CMK (cell line): Measurements from ENCODE around the gene TTC4.

ENCODE experiments used
- DNase-seq: peaks from one replicate; pipeline ENCODE4 v3.0.0-alpha.2; 2010; ENCODE audit warnings: low read depth

Gene TTC4, protein sequence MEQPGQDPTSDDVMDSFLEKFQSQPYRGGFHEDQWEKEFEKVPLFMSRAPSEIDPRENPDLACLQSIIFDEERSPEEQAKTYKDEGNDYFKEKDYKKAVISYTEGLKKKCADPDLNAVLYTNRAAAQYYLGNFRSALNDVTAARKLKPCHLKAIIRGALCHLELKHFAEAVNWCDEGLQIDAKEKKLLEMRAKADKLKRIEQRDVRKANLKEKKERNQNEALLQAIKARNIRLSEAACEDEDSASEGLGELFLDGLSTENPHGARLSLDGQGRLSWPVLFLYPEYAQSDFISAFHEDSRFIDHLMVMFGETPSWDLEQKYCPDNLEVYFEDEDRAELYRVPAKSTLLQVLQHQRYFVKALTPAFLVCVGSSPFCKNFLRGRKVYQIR

GRCh38 chr1:54715493-54716298, at the start of gene TTC4:
Gene TTC4, plus strand, starts transcription at chr1:54715861. Its CDS starts 48 bp downstream, at chr1:54715909.
- peak; percentile 77 for DNase-seq

GRCh38 chr1:54666333-54666732, 49.3 kb upstream of the TTC4 start:
- DNase-seq, result no peak

GRCh38 chr1:54667797-54668196, 47.9 kb upstream of the TTC4 start:
- no peak for DNase-seq

DNA sequence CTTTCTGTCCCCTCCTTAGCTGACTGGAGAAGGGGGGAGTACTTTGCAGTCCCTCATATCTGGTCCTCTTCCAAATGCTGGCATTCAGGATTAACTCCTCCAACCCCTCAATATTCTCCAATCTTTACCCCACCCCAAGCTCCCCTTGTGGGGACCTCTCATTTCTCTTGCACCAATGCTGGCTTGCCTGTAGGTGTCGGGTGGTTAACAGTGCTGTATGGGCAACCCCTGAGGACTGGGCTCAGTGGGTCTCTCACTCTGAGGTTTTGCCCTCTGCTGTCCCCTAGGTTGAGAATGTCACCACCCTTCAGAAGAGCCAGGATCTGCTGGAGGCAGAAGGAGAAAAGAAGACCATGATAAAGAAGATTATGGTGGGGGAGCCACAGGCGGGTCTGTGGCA, 47.1 kb upstream of the TTC4 start:
- no peak for DNase-seq

DNA sequence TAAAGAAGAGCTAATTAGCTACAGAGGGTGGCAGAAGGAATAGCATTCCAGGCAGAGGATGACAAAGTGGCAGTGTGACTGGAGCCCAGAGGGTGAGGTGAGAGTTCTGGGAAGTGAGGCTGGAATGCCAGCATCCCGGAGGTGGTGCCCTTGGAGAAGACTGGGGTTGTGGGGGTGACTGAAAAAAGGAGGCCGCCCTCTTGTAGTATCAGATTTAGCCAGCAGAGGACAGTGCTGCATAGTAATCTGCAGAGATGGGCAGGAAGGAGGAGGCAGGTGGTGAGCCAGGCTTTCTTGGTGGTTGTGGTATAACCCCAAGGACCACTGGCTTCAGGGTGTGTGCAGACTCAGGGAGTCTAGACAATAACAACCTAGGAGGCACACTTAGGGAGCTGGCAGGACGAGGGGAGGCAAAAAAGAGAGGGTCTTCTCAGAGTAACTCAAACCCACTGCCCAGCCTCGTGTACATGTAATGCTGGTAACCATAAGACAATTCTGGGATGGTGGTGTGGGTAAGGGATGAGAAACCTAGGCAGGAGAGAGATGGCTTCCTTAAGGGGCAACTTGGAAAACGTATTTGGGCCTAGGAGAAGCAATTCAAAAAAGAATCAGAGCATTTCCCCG, 43.6 kb upstream of the TTC4 start:
- peak; percentile 49 for DNase-seq

- DNase-seq, result no peak
Observed at GRCh38 chr1:54678776-54679643, 36.7 kb upstream of the TTC4 start.

- no peak for DNase-seq
Observed at GRCh38 chr1:54679706-54680105, 36.0 kb upstream of the TTC4 start.

DNA sequence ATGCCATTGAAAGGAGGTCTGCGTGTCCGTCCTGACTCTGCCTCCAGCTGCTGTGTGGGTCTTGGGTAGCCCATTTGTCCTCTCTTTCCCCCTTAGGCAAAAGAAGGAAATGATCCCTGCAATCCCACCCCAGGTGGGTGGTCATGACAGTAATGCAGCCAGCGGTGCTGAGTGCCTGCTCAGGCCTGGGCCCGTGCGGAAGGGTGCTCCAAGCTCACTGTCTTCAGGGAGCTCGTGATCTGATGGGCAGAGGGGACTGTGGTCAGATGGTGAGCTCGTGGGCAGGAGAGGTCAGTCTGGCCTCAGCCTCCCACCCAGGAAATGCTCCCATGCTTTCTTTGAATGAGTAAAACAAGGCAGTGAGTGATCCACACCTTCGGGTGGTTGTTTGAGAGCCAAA, 35.3 kb upstream of the TTC4 start:
- no peak for DNase-seq

- DNase-seq, result no peak
Observed at GRCh38 chr1:54681358-54681757, 34.3 kb upstream of the TTC4 start.

DNA sequence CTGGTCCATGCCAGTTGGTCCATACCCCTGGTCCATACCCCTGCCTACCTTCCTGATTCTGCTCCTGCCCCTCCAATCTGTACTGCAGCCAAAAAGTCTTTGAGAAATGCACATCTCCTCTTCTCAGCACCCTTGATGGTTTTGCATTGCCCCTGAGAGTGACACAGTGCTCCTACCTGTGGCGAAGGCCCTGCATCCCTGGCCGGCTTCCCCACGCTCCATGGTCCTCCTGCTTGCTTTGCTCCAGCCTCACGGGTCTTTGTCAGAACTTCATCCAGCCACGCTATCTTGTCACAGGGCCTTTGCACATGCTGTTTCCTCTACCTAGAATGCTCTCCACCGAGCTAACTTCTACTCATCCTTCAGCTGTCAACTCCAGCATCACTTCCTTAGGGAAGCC, 32.2 kb upstream of the TTC4 start:
- no peak for DNase-seq

DNA sequence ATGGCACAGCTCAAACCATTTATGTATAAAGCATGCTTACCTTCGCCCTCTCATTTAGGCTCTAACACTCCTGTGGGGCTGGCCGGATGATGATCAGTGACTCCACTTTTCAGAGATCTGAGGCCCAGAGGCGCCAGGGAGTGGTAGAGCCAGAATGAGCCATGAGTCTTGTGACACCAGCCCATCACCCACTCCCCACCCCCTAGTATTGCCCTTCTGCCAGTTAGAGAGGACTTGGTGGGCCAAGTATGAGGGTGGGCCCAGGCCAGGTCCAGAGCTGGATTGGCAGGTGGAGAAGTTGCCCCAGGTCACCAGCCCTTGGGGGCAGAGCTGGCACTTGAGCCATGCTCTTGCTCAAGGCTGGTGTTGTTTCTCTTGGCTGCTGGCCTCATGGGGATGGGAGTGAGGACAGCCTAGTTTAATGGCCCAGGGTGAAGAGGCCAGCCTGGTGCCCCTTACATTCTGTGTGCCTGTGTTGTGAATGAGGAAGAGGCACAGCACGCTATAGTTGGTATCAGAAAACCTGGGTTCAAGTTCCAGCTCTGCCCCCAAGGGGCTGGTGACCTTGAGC, 30.2 kb upstream of the TTC4 start:
- no peak for DNase-seq

DNA sequence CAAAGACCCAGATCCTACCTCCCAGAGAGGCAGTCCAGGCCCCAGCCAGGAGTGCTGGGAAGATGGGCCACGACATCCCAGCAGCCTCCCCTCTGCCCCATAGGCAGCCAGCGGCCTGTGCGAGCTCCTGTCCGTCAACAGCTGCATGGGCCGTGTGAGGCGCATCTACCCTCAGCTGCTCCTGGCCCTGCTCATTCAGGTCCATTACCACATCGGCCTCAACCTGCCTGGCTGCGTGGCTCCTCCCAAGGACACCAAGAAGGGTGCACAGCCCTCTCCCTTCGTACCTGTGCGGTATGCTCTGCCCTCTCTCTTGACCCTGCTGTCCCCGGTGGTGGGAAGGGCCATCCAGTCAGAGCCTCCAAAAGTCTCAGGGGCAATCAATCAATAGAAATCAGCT, 29.5 kb upstream of the TTC4 start:
- no peak for DNase-seq

DNA sequence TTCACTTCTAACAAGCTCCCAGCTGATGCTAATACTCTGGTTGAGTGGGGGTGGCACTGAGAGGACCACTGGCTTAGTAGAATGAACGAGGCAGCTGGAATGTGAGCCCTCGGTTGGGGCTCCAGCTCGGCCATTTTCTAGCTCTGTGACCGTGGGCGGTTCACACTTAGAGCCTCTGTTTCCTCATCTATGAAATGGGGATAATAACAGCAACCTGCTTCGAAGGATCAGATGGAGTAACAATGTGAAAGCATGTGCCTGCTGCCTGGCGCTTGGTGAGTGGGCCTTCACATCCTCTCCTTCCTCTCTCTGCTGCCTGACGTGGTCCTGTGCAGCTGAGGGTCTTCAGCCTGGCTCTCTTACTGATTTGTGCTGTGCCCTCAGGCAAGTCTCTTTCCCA, 20.9 kb upstream of the TTC4 start:
- DNase-seq, result no peak

DNA sequence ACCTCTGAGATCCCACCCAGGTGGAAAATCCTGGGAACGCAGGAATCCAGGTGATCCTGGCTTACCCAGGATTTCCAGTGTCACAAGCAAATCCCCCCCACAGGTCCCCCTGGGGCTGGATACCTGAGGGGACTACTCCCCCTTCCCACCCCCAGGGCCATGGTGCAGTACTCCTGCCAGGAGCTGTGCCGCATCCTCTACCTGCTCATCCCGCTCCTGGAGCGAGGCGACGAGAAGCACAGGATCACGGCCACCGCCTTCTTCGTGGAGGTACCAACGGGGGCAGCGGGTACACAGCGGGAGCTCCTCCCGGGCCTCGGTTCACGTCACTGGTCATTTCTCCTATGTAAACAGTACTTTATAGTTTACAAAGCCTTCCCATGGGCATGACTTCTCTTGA, 20.4 kb upstream of the TTC4 start:
- no peak for DNase-seq

GRCh38 chr1:54695764-54696163, 19.9 kb upstream of the TTC4 start:
- no peak for DNase-seq

GRCh38 chr1:54696262-54696661, 19.4 kb upstream of the TTC4 start:
- no peak for DNase-seq

GRCh38 chr1:54697896-54698295, 17.8 kb upstream of the TTC4 start:
- DNase-seq, result no peak

DNA sequence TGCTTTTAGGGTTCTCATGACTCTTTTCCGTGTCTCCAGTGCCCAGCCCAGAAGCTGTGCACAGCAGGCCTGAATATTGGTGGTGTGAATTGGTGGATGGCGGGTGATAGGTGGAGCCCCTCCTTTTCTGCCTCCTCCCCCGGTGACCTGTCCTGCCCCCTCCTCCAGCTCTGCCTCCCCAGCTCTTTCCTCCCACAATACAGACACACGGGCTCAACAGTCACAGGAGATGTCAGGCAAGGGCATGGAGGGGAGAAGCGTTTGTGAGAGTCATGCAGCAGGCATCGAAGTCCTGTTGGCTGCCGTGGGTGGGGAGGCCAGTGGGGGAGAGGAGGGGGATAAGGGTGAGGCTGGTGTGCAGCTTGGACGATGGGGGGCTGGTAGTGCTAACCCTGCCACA, 17.3 kb upstream of the TTC4 start:
- no peak for DNase-seq

DNA sequence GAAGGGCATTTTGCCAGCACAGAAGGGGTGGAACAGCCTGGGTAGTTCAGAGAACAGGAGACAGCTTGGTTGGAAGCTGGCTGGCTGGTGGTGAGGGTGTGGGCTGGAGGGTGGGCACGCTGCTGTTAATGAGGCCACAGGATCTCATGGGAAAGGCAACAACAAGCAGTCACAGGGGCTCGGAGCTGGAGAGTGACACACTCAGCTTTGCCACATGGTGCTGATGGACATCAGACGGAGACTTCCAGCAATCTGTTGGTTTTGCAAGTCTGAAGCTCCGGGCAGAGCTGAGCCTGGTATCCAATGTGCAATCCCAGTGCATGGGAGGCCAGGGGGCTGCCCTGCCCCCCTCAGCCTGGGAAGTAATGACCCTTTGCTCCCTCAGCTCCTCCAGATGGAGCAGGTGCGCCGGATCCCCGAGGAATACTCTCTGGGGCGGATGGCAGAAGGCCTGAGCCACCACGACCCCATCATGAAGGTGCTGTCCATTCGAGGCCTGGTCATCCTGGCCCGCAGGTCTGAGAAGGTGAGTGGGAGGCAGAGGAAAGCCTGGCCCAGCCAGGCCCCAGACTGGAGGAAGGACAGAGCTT, 15.6 kb upstream of the TTC4 start:
- DNase-seq, result no peak

DNA sequence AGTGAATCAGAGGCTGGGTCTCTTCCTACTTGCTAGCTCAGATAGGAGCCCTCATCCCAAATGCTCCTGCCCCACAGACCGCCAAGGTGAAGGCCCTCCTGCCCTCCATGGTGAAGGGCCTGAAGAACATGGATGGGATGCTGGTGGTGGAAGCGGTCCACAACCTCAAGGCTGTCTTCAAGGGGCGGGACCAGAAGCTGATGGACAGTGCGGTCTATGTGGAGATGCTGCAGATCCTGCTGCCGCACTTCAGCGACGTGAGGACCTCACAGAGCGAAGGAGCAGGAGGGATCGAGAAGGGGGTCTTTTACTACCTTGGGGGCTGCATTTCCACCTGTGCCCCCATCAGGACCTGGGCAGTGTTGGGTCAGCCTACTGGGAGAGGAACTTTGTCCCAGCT, 14.6 kb upstream of the TTC4 start:
- DNase-seq, result no peak

- no peak for DNase-seq
Observed at GRCh38 chr1:54701996-54702395, 13.7 kb upstream of the TTC4 start.
